ENCODE measurements around the gene ABTB1.

- TF ChIP-seq YY1 (IDR thresholded peaks at IDR 0.05; ENCODE audit: insufficient read depth, insufficient read length) (no peak), ZNF274 (IDR thresholded peaks at IDR 0.05; ENCODE audit: low read depth, low read length) (no peak), SUZ12 (IDR thresholded peaks at IDR 0.05; ENCODE audit: extremely low read depth, insufficient read depth, insufficient read length) (no peak)
Measured at GRCh38 chr3:127710155-127710941, 37.6 kb downstream of the ABTB1 start.
